Measurements from ENCODE around the gene ELAVL1. TPM values are rescaled to one million over a fixed set of nuclear protein-coding genes. Genes with fewer than 3 reads are reported as not detected.

ELAVL1 gene
- total RNA-seq, 2 experiments from 2014 or later, result 161 to 164 TPM

GRCh38 chr19:7988307-7988706 lies 17.1 kb downstream of the ELAVL1 start:
- H3K27ac Mint-ChIP-seq, result no peak overlapping the region
- intact Hi-C loops (cut with micrococcal nuclease), result no loop called here
- no peak for TF ChIP-seq CTCF (IDR thresholded peaks at IDR 0.05)
- ATAC-seq, result no peak
- CTCF ChIA-PET, result interaction anchor here (0.7 to 2.3 kb wide), 3 partner anchors 14 to 18 kb away, joined by 3 to 11 read pairs (median 3); no protein-coding TSS in a partner anchor
- peaks cover 34% of the 10 kb centered on the region for H3K36me3 Mint-ChIP-seq (ENCODE audit: low read depth)
- peaks cover 5% of the 10 kb centered on the region for H3K4me1 Mint-ChIP-seq (ENCODE audit: low read depth)
- no peaks in the 10 kb centered on the region for H3K27me3 Mint-ChIP-seq
- no peak for DNase-seq
- POLR2A ChIA-PET, result no interaction called here
- no peak overlapping the region for H3K4me3 Mint-ChIP-seq
- H3K9me3 Mint-ChIP-seq, result no peaks in the 10 kb centered on the region

GRCh38 chr19:7987114-7987768 lies 18.2 kb downstream of the ELAVL1 start:
- peaks cover 5% of the 10 kb centered on the region for H3K4me1 Mint-ChIP-seq (ENCODE audit: low read depth)
- CTCF ChIA-PET, result interaction anchor here (0.7 to 2.3 kb wide), 2 partner anchors 15 to 17 kb away, joined by 3 to 11 read pairs; no protein-coding TSS in a partner anchor
- no peaks in the 10 kb centered on the region for H3K27me3 Mint-ChIP-seq
- ATAC-seq (no peak), DNase-seq (no peak)
- no peak overlapping the region for H3K27ac Mint-ChIP-seq
- no peak overlapping the region for H3K4me3 Mint-ChIP-seq
- no peak for TF ChIP-seq CTCF (IDR thresholded peaks at IDR 0.05)
- intact Hi-C loops (cut with micrococcal nuclease), result no loop called here
- H3K36me3 Mint-ChIP-seq (ENCODE audit: low read depth), result peaks cover 31% of the 10 kb centered on the region
- no peaks in the 10 kb centered on the region for H3K9me3 Mint-ChIP-seq
- POLR2A ChIA-PET, result no interaction called here

- no peak overlapping the region for H3K27ac Mint-ChIP-seq
- no peaks in the 10 kb centered on the region for H3K9me3 Mint-ChIP-seq
- no peak for TF ChIP-seq CTCF (IDR thresholded peaks at IDR 0.05)
- ChIA-PET CTCF (interaction anchor here (1.4 kb wide), 1 partner anchor 16 kb away, joined by 4 read pairs; no protein-coding TSS in a partner anchor), POLR2A (no interaction called here)
- no peaks in the 10 kb centered on the region for H3K27me3 Mint-ChIP-seq
- peaks cover 29% of the 10 kb centered on the region for H3K36me3 Mint-ChIP-seq (ENCODE audit: low read depth)
- no peak overlapping the region for H3K4me3 Mint-ChIP-seq
- peaks cover 5% of the 10 kb centered on the region for H3K4me1 Mint-ChIP-seq (ENCODE audit: low read depth)
- ATAC-seq (no peak), DNase-seq (no peak)
- intact Hi-C loops (cut with micrococcal nuclease), result no loop called here
These were observed 18.9 kb downstream of the ELAVL1 start for GRCh38 chr19:7986321-7987113.

GRCh38 chr19:7985481-7985911 lies 19.9 kb downstream of the ELAVL1 start:
- ChIA-PET CTCF (interaction anchor here (1.4 kb wide), 1 partner anchor 17 kb away, joined by 4 read pairs; no protein-coding TSS in a partner anchor), POLR2A (no interaction called here)
- Mint-ChIP-seq H3K4me3 (no peak overlapping the region), H3K4me1 (ENCODE audit: low read depth) (peaks cover 5% of the 10 kb centered on the region), H3K27ac (no peak overlapping the region), H3K36me3 (ENCODE audit: low read depth) (peaks cover 24% of the 10 kb centered on the region), H3K9me3 (no peaks in the 10 kb centered on the region), H3K27me3 (no peaks in the 10 kb centered on the region)
- no peak for TF ChIP-seq CTCF (IDR thresholded peaks at IDR 0.05)
- intact Hi-C loops (cut with micrococcal nuclease), result no loop called here
- DNase-seq (no peak), ATAC-seq (no peak)
